NCI-H446 treated with DMSO at 0.1 percent for 48 hours (cell line): ENCODE data around the gene IP6K3.

ENCODE experiments used
- DNase-seq: peaks from one replicate; lab custom pipeline; 2025; lab: John Stamatoyannopoulos, UW

The IP6K3 gene

DNA sequence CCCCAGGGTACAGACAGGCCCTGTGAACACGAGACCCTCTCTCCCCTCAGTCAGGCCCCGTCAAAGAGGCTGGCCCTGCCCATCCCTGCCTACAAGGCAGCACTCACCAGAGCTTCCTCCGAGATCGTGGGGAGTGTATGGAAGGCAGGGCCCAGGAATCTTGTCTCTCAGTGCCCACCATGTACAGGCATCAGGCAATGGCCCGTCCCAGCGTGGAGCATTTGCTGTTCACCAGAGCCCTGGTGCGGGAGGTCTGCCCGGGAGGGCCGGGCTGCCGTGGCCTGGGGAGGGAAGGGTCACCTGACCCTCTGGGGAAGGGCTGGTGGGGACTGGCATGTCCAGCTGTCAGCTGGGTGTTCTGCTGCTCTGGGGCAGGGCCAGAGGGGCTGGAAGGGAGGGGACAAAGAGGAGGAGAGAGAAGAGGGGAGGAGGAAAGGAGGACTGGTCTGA is at the start of gene IP6K3:
TSS of gene IP6K3 (minus strand) at position 255 of the 450 bp plus-strand sequence. CDS start 11,429 bp downstream, outside the sequence.
- DNase-seq, result no peak

DNA sequence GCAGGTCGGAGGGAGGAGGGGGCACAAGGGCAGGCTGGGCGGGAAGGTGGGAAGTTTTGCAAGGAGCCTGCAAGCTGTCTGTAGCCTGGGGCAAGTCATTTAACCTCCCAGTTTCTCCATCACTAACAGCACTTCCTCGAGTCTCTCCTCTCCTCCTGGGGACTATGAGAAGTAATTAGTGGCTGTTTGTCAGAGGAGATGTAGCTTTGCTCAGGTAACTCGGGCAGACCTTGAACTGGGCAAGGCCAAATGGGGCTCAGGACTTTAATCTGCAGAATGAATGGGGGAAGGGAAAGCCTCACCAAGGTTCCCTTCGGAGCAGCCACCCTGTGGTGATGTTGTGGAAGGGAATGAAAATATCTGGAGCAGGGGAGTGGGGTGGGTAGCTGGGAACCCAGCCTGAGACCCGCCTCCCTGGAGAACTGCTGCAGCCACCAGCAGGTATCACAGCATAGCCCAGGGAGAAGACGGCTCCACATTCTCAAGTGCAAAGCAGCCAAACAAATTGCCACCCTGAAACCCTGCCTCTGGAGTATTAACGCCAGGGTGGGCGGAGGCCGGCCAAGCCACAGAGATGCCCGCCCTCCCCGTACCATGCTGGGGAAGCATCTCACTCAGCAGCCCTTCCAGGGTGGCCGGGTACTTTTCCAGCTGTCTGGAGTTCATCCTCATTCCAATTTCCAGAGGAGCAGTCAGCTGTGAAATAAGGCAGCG is 48.4 kb upstream of the IP6K3 start:
- DNase-seq, result no peak

DNA sequence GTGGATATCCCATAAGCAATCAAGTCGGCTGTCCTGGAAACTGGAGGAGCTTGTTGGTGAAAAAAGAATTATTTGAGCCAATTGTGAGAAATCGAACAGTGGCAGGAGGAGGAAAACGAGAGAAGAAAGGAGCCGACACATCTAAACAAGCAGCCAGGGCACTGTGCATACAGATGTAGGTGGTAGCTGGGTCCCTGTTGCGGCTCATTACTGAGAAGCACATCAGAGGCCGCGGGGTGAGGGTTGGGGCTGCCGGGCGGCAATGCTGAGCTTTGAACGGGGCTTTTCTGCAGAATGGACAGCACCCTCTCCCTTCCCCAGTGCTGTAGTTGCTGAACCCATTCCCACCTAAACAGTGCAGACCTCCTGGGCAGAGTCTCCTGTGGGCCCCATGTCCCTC is 46.3 kb upstream of the IP6K3 start:
- DNase-seq, result no peak

GRCh38 chr6:33791620-33792019 is 44.9 kb upstream of the IP6K3 start:
- no peak for DNase-seq

GRCh38 chr6:33790910-33791309 is 44.2 kb upstream of the IP6K3 start:
- DNase-seq, result no peak

- no peak for DNase-seq
Observed at GRCh38 chr6:33790379-33790778, 43.7 kb upstream of the IP6K3 start.

DNA sequence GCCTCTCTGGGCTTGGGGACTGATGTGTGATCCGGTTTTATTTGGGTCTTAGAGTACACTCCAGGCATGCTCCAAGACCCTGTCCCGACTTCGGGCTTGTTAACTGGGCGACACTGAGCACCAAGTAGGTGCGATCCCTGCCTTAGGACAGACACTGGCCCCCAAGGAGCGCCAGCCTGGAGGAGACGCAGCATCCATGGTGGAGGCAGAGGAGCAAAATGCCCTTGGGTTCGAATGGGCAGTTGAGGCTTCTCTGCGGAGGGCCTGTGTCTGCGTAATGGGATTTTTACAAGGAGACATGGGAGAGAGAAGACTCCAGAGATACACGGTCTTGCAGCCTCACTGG is 42.8 kb upstream of the IP6K3 start:
- no peak for DNase-seq

DNA sequence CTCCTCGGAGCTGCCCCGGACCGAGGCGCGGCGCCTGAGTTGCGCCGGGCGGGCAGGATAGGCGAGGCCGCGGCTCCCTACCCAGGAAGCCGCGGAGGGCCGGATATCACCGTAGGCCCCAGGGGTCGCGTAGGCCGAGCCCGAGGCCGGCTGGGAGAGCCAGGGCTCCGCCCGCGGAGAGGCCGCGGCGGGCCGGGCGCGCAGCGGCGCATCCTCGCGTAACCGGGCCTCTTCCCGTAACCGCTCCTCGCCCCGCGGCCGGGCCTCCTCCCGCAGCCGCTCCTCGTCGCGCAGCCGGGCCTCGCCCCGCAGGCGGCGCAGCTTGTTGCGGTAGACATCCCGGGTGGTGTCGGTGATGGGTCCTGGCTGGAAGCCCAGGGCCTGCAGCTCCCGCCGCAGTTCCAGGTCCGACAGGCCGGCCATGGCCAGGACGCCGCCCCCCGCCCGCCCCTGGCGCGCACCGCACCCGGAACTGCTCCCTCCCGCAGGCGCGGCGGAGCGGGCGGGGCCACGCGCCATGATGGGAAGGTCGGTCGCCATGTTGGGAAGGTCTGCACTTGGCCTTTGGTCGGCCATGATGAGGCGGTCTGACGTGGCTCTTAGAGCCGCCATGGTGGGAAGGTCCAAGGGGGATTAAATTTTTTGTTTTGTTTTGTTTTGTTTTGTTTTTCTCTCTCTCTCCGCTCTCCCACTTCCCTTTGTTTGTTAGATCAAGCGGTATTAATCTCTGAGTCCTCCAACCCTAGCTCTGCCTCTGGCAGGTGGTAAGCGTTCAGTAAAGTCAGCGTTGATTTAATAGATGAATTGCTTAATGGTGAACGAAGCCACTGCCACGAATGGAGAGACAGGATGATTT is 42.2 kb upstream of the IP6K3 start, which contains the start of gene LEMD2:
TSS of gene LEMD2 (minus strand) at position 437 of the 856 bp plus-strand sequence. CDS start at position 423, 14 bp downstream.
- DNase-seq, result peak; percentile 83

DNA sequence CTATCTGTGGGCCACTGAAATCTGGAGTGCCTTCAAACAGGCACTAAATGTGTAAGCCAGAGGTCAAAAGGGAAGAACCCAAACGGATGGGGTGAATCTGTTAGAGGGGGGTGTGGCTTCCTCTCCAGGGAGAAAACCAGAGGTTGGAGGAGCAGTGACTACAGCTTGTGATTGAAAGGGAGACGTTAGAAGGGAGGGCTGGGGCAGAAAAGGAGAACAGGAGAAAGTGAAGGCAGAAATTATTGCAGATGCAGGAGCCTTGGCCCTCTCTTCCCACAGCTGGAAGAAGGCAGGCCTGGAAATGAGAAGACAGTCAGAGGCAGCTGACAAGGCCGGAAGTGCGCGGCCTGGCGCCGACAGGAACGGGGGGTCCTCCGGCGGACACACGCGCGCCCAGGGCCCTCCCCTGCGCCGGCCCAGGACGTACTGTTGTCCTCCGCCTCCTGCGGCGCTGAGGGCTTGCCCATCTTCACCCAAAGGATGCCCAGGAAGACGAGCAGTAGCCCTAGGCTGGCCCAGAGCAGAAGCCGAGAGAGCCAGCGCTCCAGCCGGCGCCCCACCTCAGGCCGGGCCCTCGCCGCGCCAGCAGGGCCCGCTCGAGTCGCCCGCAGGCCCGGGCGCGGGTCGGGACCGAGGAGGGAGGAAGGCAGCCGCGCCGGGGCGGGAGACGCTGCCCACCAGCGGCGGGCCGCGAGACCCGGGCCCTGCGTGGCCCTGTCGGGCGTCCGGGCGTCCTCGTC is 41.4 kb upstream of the IP6K3 start:
- DNase-seq, result no peak

- DNase-seq, result no peak
Observed at GRCh38 chr6:33787346-33787953, 40.7 kb upstream of the IP6K3 start.

GRCh38 chr6:33786736-33787135 is 40.0 kb upstream of the IP6K3 start:
- DNase-seq, result no peak

DNA sequence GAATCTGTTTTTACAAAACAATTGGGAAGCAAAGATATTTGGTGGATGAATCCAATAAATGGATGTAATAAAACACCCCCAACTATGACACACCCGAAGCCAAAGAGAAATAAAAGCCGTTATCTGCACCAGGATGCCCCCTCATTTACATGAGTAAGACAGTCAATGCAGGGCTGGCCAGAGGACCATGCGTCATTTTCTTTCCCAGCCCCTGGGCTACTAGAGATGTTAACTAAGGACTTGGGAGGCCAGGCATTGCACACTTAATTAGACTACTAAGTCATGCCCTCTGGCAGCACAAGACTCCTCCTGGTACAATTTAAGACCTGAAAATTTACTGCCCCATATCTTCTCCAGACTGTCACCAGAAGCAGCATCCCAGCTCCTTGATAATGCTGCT is 39.1 kb upstream of the IP6K3 start:
- no peak for DNase-seq

DNA sequence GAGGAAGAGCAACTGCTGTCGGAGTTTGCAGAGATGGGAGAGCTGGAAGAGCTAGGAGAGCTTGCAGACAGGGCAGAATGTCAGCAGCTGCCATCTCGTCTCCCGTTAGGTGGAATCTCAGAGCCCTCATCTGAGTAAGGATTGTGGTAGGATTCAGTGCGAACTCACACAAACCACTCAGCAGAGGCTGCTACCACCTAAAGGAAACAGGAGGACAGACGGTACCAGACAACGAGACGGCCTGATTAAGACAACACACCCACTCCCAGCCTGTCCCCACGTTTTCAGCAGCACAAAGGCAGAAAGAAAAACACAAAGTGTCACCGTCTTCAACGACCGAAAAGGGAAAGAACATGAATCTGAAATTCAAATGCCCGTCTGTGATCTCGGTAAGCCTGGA is 38.1 kb upstream of the IP6K3 start:
- DNase-seq, result no peak

DNA sequence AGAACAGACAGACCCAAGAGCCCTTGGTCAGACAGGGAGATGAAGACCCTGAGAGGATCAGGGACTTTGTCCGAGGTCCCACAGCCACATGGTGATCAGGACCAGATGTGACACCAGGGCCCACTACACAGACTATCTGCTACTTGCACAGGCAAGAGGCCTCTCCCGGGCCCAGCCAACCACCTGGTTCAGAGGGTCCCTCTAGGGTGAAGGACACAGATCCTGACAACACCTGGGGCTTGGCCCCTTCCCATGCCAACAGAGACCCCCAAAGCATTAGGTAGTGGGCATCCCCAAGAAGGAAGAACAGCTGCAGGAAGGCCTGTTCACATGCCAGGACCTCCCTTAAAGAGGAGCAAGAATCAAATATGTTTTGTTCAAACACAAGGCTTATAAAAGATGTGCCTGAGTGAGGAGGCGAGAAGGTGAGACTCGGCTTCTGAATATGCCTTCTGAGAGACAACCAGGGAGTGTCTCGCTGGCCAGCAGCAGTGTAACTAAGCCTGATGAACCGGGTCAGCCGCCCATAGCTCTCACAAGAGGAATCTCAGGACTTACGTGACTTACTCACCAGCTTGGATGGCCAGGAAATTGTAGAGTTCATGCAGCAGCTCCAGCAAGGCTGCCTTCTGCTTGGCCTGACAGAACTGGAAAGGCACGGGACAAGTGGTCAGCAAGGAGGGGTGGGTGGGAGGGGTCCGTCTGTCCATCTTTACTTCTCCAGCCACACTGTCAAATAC is 37.2 kb upstream of the IP6K3 start:
- DNase-seq, result no peak

GRCh38 chr6:33782561-33782960 is 35.9 kb upstream of the IP6K3 start:
- no peak for DNase-seq

DNA sequence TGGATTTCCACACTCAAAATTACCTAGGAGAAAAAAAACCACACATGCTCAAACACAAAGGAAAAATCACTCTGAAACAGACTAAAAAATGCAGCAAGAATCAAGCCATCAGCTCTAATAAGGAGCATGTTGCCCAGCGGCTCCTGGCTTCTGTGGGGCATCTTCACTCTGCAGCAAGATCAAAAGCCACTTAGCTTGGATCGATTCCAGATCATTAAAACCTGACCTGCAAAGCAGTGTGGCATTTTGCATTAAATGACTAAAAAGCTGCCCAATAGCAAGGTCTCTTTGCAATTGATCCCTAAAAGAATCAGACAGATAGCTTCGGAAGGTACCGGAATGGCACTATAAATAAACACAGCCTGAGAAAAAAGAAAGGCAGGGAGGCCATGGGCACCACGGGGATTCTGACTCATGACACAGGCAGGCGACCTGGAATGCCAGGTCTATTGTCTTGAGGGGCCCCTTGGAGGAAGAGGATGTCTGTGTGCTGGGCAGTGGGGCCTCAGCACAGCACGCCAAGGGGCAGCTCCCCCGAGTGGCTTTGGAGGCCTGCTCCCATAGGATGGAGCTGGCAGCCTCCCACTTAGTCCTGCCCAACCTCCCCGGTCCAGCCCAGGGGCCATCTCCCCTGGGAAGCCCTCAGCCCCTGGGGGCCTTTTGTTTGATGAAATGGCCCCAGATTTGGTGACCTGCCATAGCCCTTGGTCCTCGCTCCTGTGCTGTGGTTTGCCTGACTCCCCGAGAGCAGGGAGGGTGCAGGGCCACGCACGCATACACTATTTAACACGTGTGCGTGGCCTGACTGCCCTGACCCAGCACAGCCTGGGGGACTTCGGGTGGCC is 34.6 kb upstream of the IP6K3 start:
- no peak for DNase-seq

DNA sequence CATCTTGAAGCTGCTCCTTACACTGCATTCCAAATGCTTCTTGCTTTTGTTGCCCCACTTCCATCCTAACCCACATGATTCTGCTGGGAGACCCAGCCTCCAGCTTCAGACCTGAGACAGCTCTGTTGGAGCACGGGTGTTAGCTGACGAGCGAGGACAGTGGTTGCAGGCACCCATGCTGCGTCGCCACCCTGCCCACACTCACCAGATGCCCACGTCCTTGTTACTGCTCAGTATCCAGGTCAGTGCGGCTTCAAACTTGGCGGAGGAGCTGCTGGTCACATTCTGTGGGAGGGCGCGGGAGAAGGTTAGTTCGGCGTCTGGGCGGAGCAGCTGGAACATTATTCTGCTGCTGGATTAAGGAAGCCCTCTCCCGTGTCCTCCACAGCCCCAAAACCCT is 33.2 kb upstream of the IP6K3 start:
- DNase-seq, result no peak

DNA sequence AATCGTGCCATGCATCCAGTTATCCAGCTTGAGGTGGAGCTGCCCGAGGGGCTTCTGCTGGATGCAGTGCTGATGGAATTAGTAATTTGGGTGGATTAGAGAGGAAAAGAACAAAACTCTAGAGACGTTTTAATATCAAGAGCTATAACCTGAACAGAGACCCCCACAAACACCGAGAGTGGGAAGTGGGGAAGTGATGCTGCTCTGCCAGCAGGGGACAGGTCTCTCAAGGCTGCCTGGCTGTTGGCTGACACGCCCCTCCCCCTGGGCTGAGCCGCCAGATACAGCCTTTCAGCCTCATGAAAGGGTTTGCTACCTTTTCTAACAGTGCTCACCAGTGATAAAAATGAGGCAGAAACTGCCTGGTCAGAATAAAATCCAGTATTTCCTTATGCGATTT is 32.6 kb upstream of the IP6K3 start:
- DNase-seq, result no peak

DNA sequence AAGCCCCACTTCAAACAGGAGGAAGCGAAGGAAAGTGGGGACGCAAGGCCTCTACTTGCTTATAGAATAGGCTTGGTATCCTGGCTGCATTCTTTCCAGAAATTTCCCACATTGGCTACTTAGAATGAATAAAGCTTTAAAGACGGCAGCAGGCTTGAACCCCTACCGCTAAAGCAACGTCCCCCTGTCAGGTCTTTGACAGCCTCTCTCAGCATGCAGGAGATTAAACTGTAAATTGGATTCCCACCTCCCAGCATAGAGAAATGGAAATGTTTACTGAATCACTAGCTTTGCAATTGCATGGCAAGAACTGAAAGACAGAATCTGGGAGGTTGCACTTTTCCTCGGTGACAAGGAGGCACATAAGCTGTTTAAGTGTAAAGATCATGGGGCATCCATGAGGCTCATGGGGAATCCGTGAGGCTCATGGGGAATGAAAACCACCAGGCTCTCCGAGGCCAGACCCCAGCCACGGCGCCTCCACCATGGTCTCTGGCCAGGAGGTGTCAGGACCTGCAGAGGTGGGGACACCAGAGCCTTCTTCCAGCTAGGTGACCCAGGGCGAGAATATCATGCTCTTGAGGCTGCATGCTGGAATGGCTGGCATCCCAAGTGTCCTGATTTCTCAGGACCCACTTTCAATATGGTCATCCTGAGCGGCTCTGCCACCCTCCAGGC is 31.9 kb upstream of the IP6K3 start:
- no peak for DNase-seq
